Stimulated activated effector memory CD8-positive, alpha-beta T cell treated with anti-CD3 and anti-CD28 coated beads, Interleukin-12 subunit alpha, Interleukin-12 subunit beta, amount 100 ng/mL, for 72 hours (primary cell): ENCODE data around the gene GXYLT2.

Source experiments
- ATAC-seq: fragments of 150-1000 bp; cut with Tn5 transposase; 2 replicates; pipeline ENCODE4 v1.10.0; 2021
- DNase-seq, 2 donors: peaks; one replicate each; pipeline ENCODE4 v3.0.0; 2021 to 2022; ENCODE audit warnings: low spot score in 2 of 2
- H3K27ac Mint-ChIP-seq: one replicate; pipeline ENCODE4 v1.8.0; 2022; ENCODE audit warnings: mild to moderate bottlenecking, mixed read lengths
- H3K36me3 Mint-ChIP-seq: one replicate; pipeline ENCODE4 v1.8.0; 2022; ENCODE audit warnings: mild to moderate bottlenecking, mixed read lengths
- H3K4me1 Mint-ChIP-seq: one replicate; pipeline ENCODE4 v1.8.0; 2022; ENCODE audit warnings: mixed read lengths
- H3K4me3 Mint-ChIP-seq: one replicate; pipeline ENCODE4 v1.8.0; 2022; ENCODE audit warnings: mild to moderate bottlenecking, mixed read lengths
- H3K9me3 Mint-ChIP-seq: one replicate; pipeline ENCODE4 v1.8.0; 2022; ENCODE audit warnings: mixed read lengths

The GXYLT2 gene

DNA sequence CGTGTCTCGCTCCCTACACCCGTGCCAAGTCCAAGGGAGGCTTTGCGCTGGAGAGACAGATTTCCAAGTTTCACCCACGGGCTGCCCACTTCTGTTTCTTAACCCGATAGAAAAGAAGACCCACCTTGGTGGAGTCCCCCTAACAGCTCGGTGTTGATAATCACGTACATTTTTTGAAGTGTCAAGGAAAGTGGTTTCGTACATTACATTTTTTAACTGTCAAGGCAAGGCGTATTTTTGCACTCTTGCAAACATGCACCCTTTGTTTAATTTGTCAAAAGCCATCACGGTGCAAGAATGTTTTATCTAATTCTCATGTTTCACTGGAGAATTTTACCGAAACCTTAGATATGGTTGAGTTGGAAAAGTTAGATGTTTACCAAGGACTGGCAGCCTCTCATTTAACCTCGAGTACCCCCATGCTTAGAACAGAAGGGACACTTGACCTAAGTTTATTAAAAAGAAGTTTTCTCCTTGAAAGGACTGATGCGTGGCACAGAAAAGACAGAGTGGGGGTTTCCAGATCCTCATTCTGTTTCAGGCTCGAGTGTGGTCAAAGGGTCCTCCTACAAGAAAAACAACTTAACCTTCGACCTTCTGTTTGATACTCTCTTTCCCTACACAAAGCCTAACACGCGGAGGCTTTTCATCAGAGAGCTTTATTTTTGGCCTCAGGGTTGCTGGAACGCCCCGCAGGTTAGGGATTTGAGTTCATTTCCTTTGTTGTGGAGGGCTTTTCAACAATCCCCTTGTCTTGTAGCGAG, 882 bp downstream of the GXYLT2 start:
- no peaks in the 10 kb centered on the region for H3K9me3 Mint-ChIP-seq
- H3K4me1 Mint-ChIP-seq, result peaks cover 7% of the 10 kb centered on the region
- no peaks in the 10 kb centered on the region for H3K36me3 Mint-ChIP-seq
- no peak for ATAC-seq
- H3K4me3 Mint-ChIP-seq, result peak overlapping the region; percentile 19
- DNase-seq, result no peak
- H3K27ac Mint-ChIP-seq, result no peak overlapping the region

DNA sequence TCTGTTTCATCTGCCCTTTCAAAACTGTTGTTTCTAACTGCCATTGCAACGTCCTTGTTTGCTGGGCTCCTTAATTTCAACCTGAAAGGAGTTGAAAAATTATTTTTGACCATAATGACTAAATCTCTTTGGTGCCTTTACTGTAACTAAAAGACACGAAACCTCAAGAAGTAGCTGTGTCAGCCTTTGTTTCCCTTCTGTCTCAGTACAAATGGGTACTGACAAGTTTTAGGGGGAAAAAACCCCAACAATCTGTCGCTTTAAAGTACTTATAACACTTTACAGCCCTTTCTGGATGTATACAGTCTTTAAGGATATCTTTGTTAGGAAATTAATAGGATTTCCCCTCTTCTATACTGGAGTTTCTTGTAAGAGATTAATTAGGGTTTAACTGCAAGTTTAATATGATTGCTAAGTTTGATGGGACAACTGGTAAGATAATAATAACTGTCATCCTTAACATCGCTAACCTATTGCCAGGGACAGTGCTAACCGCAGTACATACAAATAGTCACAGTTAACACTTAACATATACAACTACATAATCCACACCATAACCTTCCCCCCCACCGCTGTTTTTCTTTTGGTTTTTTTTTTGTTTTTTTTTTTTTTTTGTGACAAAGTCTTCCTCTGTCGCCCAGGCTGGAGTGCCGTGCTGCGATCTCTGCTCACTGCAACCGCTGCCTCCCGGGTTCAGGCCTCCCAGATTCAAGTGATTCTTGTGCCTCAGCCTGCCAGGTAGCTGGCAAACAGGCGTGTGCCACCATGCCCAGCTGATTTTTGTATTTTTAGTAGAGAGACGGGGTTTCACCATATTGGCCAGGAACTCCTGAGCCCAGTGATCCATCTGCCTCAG, 1.7 kb downstream of the GXYLT2 start:
- ATAC-seq (no peak), DNase-seq (no peak)
- H3K36me3 Mint-ChIP-seq, result no peaks in the 10 kb centered on the region
- peak overlapping the region; percentile 19 for H3K4me3 Mint-ChIP-seq
- H3K9me3 Mint-ChIP-seq, result no peaks in the 10 kb centered on the region
- peaks cover 7% of the 10 kb centered on the region for H3K4me1 Mint-ChIP-seq
- H3K27ac Mint-ChIP-seq, result no peak overlapping the region

DNA sequence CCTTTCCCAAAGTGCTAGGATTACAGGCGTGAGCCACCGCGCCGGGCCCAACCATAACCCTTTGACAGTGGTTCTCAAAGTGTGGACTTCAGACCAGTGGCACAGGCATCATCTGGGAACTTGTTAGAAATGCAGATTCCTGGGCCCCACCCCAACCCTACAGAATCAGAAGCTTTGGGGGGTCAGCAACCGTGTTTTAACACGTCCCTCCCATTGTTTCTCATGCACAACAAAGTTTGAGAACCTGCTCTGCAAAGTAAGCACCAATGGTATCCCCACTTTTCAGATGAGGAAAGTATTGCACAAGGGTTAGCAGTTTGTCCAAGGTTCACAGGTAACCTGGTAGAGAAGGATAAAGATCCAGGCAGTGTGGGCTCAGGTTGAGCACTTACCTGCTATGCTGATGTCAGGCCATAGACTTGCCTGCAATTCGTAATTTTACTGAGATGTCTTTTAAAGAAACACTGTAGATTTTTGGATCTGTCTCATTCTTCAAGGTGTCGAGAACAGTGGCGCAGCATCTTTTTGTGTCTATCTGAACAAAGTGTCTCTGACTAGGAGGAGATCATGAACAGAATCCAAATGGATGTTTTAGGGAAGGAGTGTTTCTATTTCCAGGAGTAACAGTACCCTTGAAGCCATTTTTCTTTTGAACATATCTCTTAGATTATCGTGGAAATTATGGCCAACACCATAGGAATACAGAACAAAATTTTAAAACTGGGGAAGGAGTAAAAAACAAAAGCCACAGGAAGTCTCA, 2.5 kb downstream of the GXYLT2 start:
- Mint-ChIP-seq H3K27ac (no peak overlapping the region), H3K4me1 (peaks cover 7% of the 10 kb centered on the region), H3K4me3 (no peak overlapping the region), H3K9me3 (no peaks in the 10 kb centered on the region), H3K36me3 (no peaks in the 10 kb centered on the region)
- ATAC-seq, result no peak
- DNase-seq, result no peak

DNA sequence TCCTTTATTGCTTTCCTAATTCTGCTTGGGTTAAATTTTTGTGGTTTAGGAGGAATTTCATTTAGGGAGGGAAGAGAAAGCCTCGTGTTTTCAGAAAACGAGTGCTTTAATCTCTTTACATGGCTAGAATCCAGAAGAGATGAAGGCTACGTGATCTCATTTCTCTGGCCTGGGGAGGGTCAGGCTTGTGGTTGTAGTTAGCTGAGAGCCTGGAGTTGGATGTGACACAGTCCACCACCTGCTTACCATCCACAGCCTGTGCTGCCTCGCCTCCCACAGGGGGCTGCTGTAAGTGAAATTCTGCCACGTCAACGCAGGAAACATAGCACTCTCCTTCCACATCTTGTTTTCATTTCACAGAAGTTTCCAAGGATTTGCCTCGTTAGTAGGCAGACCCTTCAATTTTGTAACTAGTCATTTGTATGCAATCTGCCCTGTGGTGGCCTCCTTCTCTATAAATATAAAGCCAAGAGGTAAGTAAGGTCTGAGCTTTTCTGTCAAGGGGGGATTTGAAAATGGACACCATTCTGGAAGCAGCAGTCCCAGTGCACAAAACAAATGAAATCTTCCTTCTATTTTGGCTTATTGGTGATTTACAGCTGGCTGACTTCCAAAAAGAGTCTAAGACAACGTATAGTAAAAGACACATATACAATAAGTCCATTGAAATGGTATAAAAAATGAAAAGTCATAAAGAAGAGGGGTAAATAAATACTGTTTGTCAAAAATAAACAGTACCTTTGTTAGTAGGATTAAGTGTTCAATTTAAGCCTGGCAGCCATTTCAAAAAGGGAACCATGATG, 3.4 kb downstream of the GXYLT2 start:
- ATAC-seq, result no peak

DNA sequence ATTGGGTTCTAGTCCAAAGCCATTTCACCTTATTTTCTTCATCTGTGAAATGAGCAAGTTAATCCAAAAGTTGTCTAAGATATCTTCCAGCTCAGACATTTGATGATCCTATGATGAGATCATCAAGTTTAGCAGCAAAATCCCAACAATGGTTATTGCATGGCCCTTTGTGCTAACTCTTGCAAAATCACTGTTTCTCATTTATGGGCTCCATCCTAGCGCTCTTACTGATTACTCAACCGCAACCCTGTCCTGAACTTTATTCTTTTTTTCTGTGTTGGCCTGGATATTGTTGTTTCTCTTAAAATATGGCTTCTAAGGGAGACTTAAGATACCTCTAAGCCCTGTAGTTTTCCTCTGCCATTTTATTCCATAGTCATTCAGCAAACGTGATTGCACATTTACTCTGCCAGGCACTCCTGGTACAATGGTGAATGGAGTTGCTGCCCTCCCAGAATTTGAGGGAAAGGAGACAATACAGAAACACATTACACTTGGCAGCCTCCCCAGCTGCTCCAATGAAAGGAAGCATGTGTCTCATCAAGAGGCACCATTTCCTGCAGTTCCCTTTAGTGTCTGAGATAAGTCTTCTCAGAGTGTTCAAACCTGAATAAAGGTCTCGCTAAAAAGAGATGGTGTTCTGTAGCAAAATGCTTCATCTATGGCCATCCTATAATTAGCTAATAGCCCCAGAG, 4.4 kb downstream of the GXYLT2 start:
- no peak overlapping the region for H3K4me3 Mint-ChIP-seq
- no peak for ATAC-seq
- no peaks in the 10 kb centered on the region for H3K36me3 Mint-ChIP-seq
- H3K27ac Mint-ChIP-seq, result no peak overlapping the region
- H3K4me1 Mint-ChIP-seq, result peaks cover 6% of the 10 kb centered on the region
- DNase-seq, result no peak
- no peaks in the 10 kb centered on the region for H3K9me3 Mint-ChIP-seq

More for the DNA sequence above, 3.4 kb downstream of the GXYLT2 start:
- Mint-ChIP-seq H3K27ac (no peak overlapping the region), H3K4me1 (peaks cover 7% of the 10 kb centered on the region), H3K4me3 (no peak overlapping the region), H3K9me3 (no peaks in the 10 kb centered on the region), H3K36me3 (no peaks in the 10 kb centered on the region)
- no peak for DNase-seq

DNA sequence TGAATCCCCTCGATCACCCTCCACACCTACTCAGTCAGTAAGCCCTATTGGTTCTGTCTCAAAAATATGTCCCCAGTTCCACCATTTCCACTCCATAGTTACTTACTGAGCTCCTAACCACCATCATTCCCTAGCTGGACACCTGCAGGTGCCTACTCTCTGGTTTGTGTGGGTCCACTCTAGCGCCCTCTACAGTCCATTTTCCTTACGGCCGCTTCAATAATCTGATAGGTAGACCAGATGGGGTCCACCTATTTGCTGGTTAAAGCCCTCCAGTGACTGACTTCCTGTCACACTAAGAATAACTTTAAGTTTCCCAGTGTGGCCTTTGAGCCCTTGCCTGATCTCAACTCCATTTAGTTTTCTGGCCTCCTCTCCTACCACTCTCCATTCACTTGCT, 5.0 kb downstream of the GXYLT2 start:
- H3K4me3 Mint-ChIP-seq, result no peak overlapping the region
- ATAC-seq (no peak), DNase-seq (no peak)
- H3K36me3 Mint-ChIP-seq, result no peaks in the 10 kb centered on the region
- H3K4me1 Mint-ChIP-seq, result no peaks in the 10 kb centered on the region
- H3K27ac Mint-ChIP-seq, result no peak overlapping the region
- H3K9me3 Mint-ChIP-seq, result no peaks in the 10 kb centered on the region

DNA sequence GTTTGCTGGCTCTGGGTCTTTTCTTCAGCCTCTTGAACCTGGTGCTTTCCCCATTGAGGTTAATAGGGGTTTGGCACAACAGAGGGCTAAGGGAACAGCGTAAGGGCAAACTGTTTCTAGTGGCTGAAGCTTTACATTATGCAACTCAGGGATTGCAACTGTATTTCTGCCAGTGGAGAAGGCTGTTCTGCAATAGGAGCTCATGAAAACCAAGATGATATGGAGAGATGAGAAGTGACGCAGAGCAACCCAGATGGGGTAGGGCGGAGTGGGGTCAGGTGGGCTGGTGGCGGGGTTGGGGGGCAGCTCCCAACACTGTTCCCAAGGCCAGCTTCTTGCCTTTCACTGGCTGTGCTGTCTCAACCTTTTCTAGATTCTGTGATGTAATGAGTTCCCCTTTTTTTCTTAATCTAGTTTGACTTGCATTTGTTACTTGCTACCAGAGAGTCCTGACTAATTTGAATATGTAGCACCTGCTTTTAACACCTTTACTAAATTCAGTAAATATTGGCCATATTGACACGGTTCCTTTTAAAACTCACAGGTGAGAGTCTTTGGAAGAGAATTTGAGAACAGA, 7.2 kb downstream of the GXYLT2 start:
- Mint-ChIP-seq H3K27ac (no peak overlapping the region), H3K4me3 (no peak overlapping the region), H3K4me1 (no peaks in the 10 kb centered on the region), H3K36me3 (no peaks in the 10 kb centered on the region), H3K9me3 (no peaks in the 10 kb centered on the region)
- no peak for DNase-seq
- ATAC-seq, result no peak

DNA sequence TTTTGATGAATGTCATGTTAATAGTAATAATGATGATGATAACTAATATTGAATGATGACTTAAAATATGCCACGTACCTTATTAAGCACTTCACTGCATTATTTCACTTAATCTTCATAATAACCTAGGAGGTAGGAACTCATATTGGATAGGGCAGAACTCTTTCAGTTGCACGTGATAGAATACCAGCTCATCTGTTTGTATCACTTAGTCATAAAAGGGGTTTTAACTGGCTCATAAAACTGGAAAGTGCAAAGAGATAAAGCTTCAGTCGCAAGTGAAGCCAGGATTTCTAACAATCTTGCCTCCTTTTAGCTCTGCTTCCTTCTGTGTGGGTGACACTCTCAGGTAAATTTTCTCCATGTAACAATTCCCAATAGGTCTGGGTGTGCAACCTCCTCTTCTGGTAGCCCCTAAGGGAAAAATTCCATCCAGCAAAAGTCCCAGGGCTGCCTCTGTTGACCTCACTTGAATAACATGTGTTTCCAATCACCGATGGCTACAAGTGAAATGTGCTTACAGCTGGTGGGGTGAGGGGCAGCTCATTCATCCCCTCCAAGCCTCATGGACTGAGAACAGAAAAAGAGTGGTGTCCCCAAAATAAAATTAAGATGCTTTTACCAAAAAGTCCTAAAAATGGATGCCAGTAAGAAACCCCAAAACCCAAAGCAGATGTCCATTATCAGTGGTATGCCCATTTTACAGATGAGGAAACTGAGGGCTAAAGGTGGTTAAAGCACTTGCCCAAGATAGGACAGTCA, 9.3 kb downstream of the GXYLT2 start:
- DNase-seq (no peak), ATAC-seq (no peak)
- Mint-ChIP-seq H3K27ac (no peak overlapping the region), H3K9me3 (no peaks in the 10 kb centered on the region), H3K36me3 (no peaks in the 10 kb centered on the region), H3K4me3 (no peak overlapping the region), H3K4me1 (no peaks in the 10 kb centered on the region)

DNA sequence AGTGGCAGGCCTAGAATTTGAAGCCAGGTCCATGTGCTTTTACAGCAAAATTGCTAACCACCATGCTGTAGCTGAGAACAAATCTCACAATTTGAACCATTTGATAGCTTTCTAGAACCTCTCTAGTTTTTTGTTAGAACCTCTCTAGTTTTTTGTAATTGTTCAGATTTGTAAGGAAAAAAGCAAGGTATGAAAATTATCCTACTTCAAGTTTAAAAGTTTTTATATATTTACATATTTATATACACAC, 9.8 kb downstream of the GXYLT2 start:
- Mint-ChIP-seq H3K9me3 (no peaks in the 10 kb centered on the region), H3K4me1 (no peaks in the 10 kb centered on the region), H3K4me3 (no peak overlapping the region), H3K36me3 (no peaks in the 10 kb centered on the region), H3K27ac (no peak overlapping the region)
- DNase-seq (no peak), ATAC-seq (no peak)

DNA sequence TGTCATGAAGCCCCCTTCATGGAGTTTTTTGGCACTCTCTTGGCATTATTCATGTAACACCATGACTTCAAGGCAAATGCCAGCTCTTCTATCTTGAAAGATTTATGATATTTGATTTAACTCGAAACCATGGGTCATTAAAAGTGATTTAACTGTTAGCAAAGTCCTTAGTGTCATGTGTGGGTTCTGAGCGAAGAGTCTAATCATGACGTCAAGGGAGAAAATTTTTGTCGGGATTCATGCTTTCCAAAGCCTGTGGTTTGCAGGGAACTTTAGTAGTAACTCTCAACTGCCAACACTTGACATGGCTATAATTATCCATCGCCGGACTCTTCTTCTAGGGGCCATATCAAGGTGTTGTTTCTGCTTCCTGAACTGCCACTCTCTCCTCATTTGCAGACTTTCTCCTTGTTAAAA, 11.5 kb downstream of the GXYLT2 start:
- no peaks in the 10 kb centered on the region for H3K9me3 Mint-ChIP-seq
- no peaks in the 10 kb centered on the region for H3K36me3 Mint-ChIP-seq
- no peak overlapping the region for H3K4me3 Mint-ChIP-seq
- H3K27ac Mint-ChIP-seq, result no peak overlapping the region
- DNase-seq (no peak), ATAC-seq (no peak)
- H3K4me1 Mint-ChIP-seq, result no peaks in the 10 kb centered on the region

DNA sequence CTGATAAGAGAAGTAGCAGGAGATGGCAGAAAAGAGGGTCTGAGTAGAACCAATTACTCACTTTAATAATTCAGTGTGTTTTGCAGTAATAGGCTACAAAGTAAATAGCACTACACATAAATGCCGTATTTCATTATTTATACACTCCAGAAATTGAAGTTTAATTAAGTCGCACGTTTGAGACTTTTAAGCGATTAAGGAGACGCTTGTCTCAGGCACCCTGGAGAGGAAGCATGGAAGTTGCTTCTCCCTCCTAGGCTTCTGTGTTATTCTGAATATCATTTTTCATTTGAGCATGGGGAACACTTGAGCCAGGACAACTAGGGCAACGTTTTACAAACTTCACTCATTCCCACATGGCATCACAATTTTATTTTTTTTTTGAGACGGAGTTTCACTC, 12.2 kb downstream of the GXYLT2 start:
- Mint-ChIP-seq H3K36me3 (no peaks in the 10 kb centered on the region), H3K27ac (no peak overlapping the region), H3K4me1 (no peaks in the 10 kb centered on the region), H3K9me3 (no peaks in the 10 kb centered on the region), H3K4me3 (no peak overlapping the region)
- DNase-seq, result no peak
- no peak for ATAC-seq

DNA sequence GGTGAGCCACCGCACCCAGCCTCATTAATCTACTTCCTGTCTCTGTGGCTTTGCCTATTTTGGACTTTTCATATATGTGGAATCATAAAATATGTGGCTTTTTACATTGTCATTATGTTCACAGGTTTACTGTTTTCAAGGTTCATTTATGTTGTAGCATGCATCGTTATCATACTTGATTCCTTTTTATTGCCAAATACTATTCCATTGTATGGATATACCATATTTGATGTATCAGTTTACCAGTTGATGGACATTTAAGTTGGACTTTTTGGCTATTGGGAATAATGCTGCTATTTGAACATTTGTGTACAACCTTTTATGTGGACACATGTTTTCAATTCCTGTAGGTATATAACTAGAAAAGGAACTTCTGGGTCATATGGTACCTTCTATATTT, 14.0 kb downstream of the GXYLT2 start:
- Mint-ChIP-seq H3K4me3 (no peak overlapping the region), H3K36me3 (no peaks in the 10 kb centered on the region), H3K9me3 (no peaks in the 10 kb centered on the region), H3K27ac (no peak overlapping the region), H3K4me1 (no peaks in the 10 kb centered on the region)
- ATAC-seq (no peak), DNase-seq (no peak)

DNA sequence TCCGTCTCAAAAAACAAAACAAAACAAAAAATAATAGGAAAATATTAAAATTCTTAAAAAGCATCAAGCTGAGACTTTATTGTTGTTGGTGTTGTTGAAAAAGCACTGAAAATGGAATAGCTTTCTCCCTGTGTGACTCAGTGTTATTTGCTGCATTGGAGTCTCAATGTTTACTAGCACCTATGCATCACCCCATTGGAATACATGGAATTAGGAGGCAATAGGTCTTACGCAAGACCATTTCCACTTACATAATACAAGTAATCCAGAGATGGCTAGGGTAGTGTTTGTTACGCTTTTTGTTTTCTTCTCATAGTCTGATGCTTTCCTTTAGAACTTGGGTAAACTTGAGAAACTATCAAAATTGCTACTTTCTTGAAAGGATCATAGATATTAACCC, 15.2 kb downstream of the GXYLT2 start:
- ATAC-seq (no peak), DNase-seq (no peak)
- H3K4me3 Mint-ChIP-seq, result no peak overlapping the region

DNA sequence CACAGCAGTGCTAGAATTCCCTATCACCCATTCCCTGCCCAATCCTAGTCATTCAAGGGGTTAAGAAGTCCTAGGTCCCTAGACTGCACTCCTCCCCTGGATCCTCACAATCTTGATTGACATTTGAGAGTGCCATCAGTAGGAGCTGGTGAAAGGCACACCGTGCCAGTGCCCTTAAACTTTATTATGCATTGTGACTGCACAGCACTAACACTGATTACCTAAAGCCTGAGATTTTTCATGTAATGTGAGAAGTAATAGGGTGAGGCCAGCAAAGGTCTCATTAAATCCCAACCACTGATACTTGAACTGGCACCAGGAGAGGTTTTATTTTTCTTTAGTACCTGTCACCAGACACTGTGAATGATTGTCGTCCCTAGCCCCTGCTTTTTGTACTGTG, 16.3 kb downstream of the GXYLT2 start:
- H3K4me3 Mint-ChIP-seq, result no peak overlapping the region
- no peaks in the 10 kb centered on the region for H3K9me3 Mint-ChIP-seq

More for the DNA sequence above, 15.2 kb downstream of the GXYLT2 start:
- Mint-ChIP-seq H3K36me3 (no peaks in the 10 kb centered on the region), H3K4me1 (no peaks in the 10 kb centered on the region), H3K27ac (no peak overlapping the region), H3K9me3 (no peaks in the 10 kb centered on the region)

More for the DNA sequence above, 16.3 kb downstream of the GXYLT2 start:
- no peak for ATAC-seq
- no peak for DNase-seq
- Mint-ChIP-seq H3K36me3 (no peaks in the 10 kb centered on the region), H3K27ac (no peak overlapping the region), H3K4me1 (no peaks in the 10 kb centered on the region)
